HG03039 (cell line): ENCODE results near the gene DDX41.
"Not testable (repeated sequence)": the region's sequence is repeated elsewhere in the genome, so short reads cannot be mapped to it uniquely, and the experiment has no call there.

Source experiments
- ATAC-seq: cut with Tn5 transposase; IDR thresholded peaks from one replicate; pipeline ENCODE4 v1.9.1; 2021; ENCODE audit warnings: mild to moderate bottlenecking, moderate library complexity; ENCODE audit not compliant: unreplicated experiment

DDX41 gene

GRCh38 chr5:177485753-177486152, 31.0 kb downstream of the DDX41 start:
- not testable (repeated sequence) for ATAC-seq

- ATAC-seq: no peak
Measured at GRCh38 chr5:177484902-177485549, 31.7 kb downstream of the DDX41 start.

- no peak for ATAC-seq
Measured at GRCh38 chr5:177483994-177484901, 32.5 kb downstream of the DDX41 start.

- ATAC-seq: no peak
Measured at GRCh38 chr5:177483042-177483441, 33.7 kb downstream of the DDX41 start.

- ATAC-seq: no peak
Measured at GRCh38 chr5:177482359-177482795, 34.4 kb downstream of the DDX41 start.

GRCh38 chr5:177479774-177480173, 37.0 kb downstream of the DDX41 start:
- ATAC-seq: no peak

- ATAC-seq: no peak
Measured at GRCh38 chr5:177478711-177479646, 37.8 kb downstream of the DDX41 start.

- no peak for ATAC-seq
Measured at GRCh38 chr5:177477701-177478477, 38.9 kb downstream of the DDX41 start.

GRCh38 chr5:177476531-177477233, 40.1 kb downstream of the DDX41 start:
- no peak for ATAC-seq

- ATAC-seq: no peak
Measured at GRCh38 chr5:177475563-177476427, 41.0 kb downstream of the DDX41 start.

GRCh38 chr5:177474846-177475562, 41.8 kb downstream of the DDX41 start:
- no peak for ATAC-seq

GRCh38 chr5:177474002-177474476, 42.7 kb downstream of the DDX41 start:
- no peak for ATAC-seq

GRCh38 chr5:177473443-177474001, 43.2 kb downstream of the DDX41 start, which contains the start of gene DBN1:
TSS of gene DBN1 (minus strand) at chr5:177473634. CDS start at chr5:177473521, 113 bp downstream.
- no peak for ATAC-seq

- no peak for ATAC-seq
Measured at GRCh38 chr5:177472460-177473442, 44.0 kb downstream of the DDX41 start.

GRCh38 chr5:177471610-177472356, 45.0 kb downstream of the DDX41 start:
- ATAC-seq: no peak
